22Rv1 (cell line): ENCODE measurements around the gene DESI1.

Experiments used
- CTCF ChIP-seq: fragments of 450-650 bp; IDR thresholded peaks from 2 replicates; pipeline ENCODE4 v1.5.1; 2017; ENCODE audit warnings: mild to moderate bottlenecking
- ZFX ChIP-seq: fragments of 450-650 bp; IDR thresholded peaks from 2 replicates; pipeline ENCODE4 v1.6.1; 2017; ENCODE audit warnings: antibody characterized with exemption, borderline replicate concordance

GRCh38 chr22:41564563-41564962 is 56.3 kb downstream of the DESI1 start:
- TF ChIP-seq CTCF (no peak), ZFX (no peak)
